ENCODE results near the gene CAPZA1. TPM values are rescaled to one million over a fixed set of nuclear protein-coding genes. Genes with fewer than 3 reads are reported as not detected.

CAPZA1 gene
- polyA plus RNA-seq (ENCODE audit: insufficient read length in 10 of 10) = 10 to 100 TPM; 70.1 to 100.0 (median 87.6) TPM
- long read RNA-seq, donor 1, transcript CAPZA1-201 (10 exons, 3,020 nt) = major isoform, 21 of 115 reads
- long read RNA-seq, donor 1, partial matches to known transcripts = 94 of 115 reads
- long read RNA-seq, donor 1, other reads (novel, unspliced or antisense) = 0 of 115 reads
- long read RNA-seq, donor 2, transcript CAPZA1-201 (10 exons, 3,020 nt) = major isoform, 26 of 28 reads
- long read RNA-seq, donor 2, partial matches to known transcripts = 0 of 28 reads
- long read RNA-seq, donor 2, other reads (novel, unspliced or antisense) = 0 of 28 reads
- long read RNA-seq, donor 3 = 0 reads
- long read RNA-seq, donor 4, transcript CAPZA1-201 (10 exons, 3,020 nt) = major isoform, 27 of 163 reads
- long read RNA-seq, donor 4, partial matches to known transcripts = 135 of 163 reads
- long read RNA-seq, donor 4, other reads (novel, unspliced or antisense) = 0 of 163 reads
- long read RNA-seq, donor 5, transcript CAPZA1-201 (10 exons, 3,020 nt) = major isoform, 27 of 29 reads
- long read RNA-seq, donor 5, partial matches to known transcripts = 0 of 29 reads
- long read RNA-seq, donor 5, other reads (novel, unspliced or antisense) = 0 of 29 reads
- long read RNA-seq, donor 6, transcript CAPZA1-201 (10 exons, 3,020 nt) = major isoform, 30 of 188 reads
- long read RNA-seq, donor 6, partial matches to known transcripts = 158 of 188 reads
- long read RNA-seq, donor 6, other reads (novel, unspliced or antisense) = 0 of 188 reads
- long read RNA-seq, donor 7, transcript CAPZA1-201 (10 exons, 3,020 nt) = major isoform, 20 of 21 reads
- long read RNA-seq, donor 7, partial matches to known transcripts = 0 of 21 reads
- long read RNA-seq, donor 7, other reads (novel, unspliced or antisense) = 0 of 21 reads
- long read RNA-seq, donor 8, transcript CAPZA1-201 (10 exons, 3,020 nt) = major isoform, 19 of 20 reads
- long read RNA-seq, donor 8, partial matches to known transcripts = 0 of 20 reads
- long read RNA-seq, donor 8, other reads (novel, unspliced or antisense) = 0 of 20 reads
- long read RNA-seq, donor 9, partial matches to known transcripts = 0 of 3 reads
- long read RNA-seq, donor 9, other reads (novel, unspliced or antisense) = 0 of 3 reads

GRCh38 chr1:112619518-112620376, at the start of gene CAPZA1:
TSS of gene CAPZA1 (plus strand) at chr1:112619832. CDS start at chr1:112619845, 13 bp downstream.
- DNase-seq = peak; percentile 94 to 98 (median 96)

- peak in 1 of 3 donors; percentile 57 for DNase-seq
These were observed 44.4 kb upstream of the CAPZA1 start for GRCh38 chr1:112575154-112575804.

GRCh38 chr1:112576240-112576639, 43.4 kb upstream of the CAPZA1 start:
- no peak for DNase-seq

- DNase-seq = peak in 2 of 3 donors; percentile 2 to 5
These were observed 39.7 kb upstream of the CAPZA1 start for GRCh38 chr1:112579801-112580510.

- no peak for DNase-seq
These were observed 37.9 kb upstream of the CAPZA1 start for GRCh38 chr1:112581586-112582192.

GRCh38 chr1:112583366-112583765, 36.3 kb upstream of the CAPZA1 start:
- no peak for DNase-seq

GRCh38 chr1:112589766-112590165, 29.9 kb upstream of the CAPZA1 start:
- no peak for DNase-seq

GRCh38 chr1:112594208-112594876, 25.3 kb upstream of the CAPZA1 start:
- DNase-seq = no peak

GRCh38 chr1:112599477-112599876, 20.2 kb upstream of the CAPZA1 start:
- no peak for DNase-seq

- DNase-seq = no peak
These were observed 16.6 kb upstream of the CAPZA1 start for GRCh38 chr1:112603012-112603411.

- DNase-seq = no peak
These were observed 16.1 kb upstream of the CAPZA1 start for GRCh38 chr1:112603541-112603940.

GRCh38 chr1:112605633-112606327, 13.9 kb upstream of the CAPZA1 start:
- DNase-seq = no peak

GRCh38 chr1:112614460-112615065, 5.1 kb upstream of the CAPZA1 start:
- DNase-seq = peak in 2 of 3 donors; percentile 22 to 37

GRCh38 chr1:112618114-112618720, 1.4 kb upstream of the CAPZA1 start:
- peak in 1 of 3 donors; percentile 30 for DNase-seq

- peak; percentile 78 to 95 (median 88) for DNase-seq
These were observed 713 bp upstream of the CAPZA1 start, which contains the start of gene ST7L for GRCh38 chr1:112618721-112619517. TSS of gene ST7L (minus strand) at chr1:112619141. CDS start at chr1:112619113, 28 bp downstream.

- DNase-seq = no peak
These were observed 704 bp downstream of the CAPZA1 start for GRCh38 chr1:112620377-112620695.
